ENCODE measurements around the gene TRAPPC8.
"Not testable (repeated sequence)": the region's sequence is repeated elsewhere in the genome, so short reads cannot be mapped to it uniquely, and the experiment has no call there.

Gene TRAPPC8

DNA sequence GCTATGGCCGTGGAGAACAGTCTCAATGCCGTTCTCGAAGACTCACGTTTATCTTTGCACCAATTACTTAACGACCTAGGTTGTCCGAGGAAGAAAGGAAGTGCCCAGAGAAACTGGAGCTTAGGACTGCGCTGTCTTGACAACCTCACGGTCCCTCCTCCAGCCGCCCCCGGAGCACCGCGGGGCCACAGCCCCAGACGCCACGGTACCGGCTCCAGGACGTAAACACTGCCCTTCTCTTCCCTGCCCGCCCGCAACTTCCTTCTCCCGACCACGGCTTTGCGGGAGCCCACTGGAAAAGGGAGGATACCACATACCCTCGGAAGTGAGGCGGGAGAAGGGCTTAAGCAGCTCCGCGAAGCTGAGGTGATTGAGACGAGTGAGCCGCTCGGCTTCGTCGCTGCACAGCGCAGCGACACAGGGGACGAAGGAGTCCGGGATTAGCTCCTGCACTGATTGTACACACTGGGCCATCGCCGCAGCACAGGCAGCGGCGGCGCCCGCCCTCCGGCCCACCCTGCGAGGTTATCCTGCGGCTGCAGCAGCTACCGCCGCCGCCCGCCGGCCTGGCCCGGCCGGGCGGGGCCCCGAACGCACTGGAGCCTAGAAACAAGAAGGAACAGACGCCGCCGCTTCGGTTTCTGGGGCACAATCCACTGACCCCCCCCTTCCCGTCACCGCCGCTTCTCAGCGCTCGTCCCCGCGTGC is 483 bp downstream of the TRAPPC8 start:
- DNase-seq (ENCODE audit: low read depth) = no peak

- no peak for DNase-seq (ENCODE audit: low read depth)
Measured at GRCh38 chr18:31941010-31941809, 1.7 kb downstream of the TRAPPC8 start.

GRCh38 chr18:31934773-31935172 is 8.2 kb downstream of the TRAPPC8 start:
- not testable (repeated sequence) for DNase-seq (ENCODE audit: low read depth)

DNA sequence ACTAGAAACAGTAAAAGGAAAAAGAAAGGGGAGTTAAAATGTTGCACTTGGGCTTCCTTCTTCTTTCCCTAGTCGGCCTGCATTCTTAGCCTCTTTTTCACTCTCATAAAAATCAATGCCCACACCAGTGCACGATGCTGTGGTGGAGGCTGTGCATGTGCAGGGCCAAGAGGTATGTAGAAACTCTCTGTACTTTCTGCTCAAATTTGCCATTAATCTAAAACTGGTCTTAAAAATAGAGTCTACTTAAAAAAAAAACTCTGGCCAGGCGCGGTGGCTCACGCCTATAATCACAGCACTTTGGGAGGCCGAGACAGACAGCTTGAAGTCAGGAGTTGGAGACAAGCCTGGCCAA is 11.1 kb downstream of the TRAPPC8 start:
- DNase-seq (ENCODE audit: low read depth) = no peak

DNA sequence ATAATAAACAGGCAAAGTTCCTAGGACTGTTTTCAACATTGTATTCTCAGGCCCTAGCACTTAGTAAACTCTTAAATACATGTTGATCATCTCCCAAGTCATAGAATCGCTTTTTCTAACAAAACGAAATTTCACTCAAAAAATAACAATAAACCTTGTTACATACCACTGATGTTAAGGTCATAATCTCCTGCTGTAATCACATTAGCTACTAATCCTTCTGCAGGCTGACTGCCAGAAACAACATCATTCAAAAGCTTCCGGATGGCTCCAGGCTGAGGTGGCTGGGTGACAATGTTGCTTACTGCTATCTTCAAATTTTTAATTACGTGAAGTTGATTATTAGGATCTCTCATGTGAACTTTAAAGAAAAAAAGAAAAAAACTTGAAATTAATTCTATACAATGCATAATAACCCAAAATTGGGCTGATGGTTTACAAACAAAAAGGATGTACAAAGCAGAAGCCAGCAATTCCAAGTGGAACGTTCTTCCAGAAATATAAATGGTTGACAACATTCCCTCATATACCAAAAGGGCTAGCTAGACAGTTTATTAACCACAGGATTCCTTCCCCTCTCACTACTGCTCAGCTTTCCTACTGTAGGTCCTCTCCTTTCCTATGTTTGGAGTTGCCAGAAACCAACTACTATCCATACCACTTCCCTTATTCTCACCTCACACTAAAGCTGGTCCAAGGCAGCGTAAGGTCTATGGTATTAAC is 11.6 kb downstream of the TRAPPC8 start:
- DNase-seq (ENCODE audit: low read depth) = no peak

DNA sequence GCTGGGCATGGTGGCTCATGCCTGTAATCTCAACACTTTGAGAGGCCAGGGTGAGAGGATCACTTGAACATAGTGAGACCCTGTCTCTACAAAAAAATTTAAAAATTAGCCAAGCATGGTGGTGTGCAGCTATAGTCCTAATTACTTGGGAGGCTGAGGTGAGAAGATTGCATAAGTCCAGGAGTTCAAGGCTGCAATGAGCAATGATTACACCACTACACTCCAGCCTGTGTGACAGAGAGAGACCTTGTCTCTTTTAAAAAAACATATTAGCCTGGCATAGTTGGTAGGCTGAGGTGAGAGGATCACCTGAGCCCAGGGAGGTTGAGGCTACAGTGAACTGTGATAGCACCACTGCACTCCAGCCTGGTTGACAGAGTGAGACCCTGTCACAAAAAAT is 13.7 kb downstream of the TRAPPC8 start:
- DNase-seq (ENCODE audit: low read depth) = no peak

GRCh38 chr18:31926988-31927387 is 15.9 kb downstream of the TRAPPC8 start:
- not testable (repeated sequence) for DNase-seq (ENCODE audit: low read depth)

GRCh38 chr18:31920277-31920676 is 22.7 kb downstream of the TRAPPC8 start:
- no peak for DNase-seq (ENCODE audit: low read depth)

- not testable (repeated sequence) for DNase-seq (ENCODE audit: low read depth)
Measured at GRCh38 chr18:31919366-31919765, 23.6 kb downstream of the TRAPPC8 start.

DNA sequence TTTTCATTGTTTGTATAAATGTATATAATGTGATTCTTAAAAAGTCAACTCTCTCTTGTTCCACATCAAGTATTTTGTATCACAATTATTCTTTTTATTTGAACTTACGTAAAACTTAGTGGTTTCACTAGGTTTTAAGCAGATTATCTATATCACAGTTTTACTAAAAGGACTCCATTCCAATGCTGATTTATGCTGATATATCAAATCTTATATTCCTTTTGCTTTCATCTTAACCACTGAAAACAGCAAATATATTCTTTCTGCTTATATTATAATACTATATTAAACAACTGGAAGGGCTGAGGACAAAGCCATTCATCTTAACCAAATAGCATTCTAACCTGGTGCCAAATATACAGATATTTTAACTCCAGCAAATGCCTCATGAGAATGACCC is 24.2 kb downstream of the TRAPPC8 start:
- no peak for DNase-seq (ENCODE audit: low read depth)

DNA sequence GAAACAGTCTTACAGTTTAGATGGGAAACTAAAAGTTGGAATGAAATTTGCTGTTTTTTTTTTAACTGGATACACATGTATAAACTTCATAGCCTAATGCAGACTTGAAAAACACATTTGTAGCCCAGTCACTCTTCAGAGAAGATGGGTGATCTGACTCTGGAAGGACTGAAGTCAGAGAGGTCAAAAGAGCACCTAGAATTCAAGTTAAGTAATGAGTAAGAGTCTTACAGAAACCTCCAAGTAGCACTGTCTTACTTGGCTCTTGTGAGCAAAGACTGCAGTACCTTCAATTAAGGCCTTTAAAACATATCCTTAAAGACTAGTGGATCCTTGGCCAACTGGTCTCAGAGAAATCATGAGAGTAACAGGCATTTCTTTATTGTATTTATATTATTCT is 41.9 kb downstream of the TRAPPC8 start:
- DNase-seq (ENCODE audit: low read depth) = no peak

DNA sequence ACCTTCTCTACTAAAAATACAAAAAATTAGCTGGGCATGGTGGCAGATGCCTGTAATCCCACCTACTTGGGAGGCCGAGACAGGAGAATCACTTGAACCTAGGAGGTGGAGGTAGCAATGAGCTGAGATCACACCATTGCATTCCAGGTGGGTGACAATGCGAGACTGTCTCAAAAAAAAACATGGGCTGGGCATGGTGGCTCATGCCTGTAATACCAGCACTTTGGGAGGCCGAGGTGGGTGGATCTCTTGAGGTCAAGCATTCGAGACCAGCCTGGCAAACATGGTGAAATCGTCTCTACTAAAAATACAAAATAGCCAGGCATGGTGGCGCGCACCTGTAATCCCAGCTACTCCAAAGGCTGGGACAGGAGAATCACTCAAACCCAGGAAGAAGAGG is 43.2 kb downstream of the TRAPPC8 start:
- DNase-seq (ENCODE audit: low read depth) = not testable (repeated sequence)

DNA sequence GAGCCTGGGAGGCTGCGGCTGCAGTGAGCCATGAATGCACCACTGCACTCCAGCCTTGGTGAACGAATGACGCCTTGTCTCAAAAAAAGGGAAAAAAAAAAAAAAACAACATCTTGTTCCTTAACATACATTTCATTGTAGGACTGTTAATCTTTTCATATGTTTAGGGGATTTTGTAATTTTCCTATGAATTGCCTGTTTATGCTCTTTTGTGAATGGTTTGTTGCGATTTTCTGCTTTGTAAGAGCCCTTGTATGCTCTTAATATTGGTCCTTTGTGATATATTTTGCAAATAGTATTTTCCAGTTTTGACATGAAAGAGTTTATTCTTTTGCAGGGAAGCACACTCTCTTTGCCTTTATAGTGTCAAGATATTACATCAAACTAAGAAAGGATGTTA is 50.0 kb downstream of the TRAPPC8 start:
- DNase-seq (ENCODE audit: low read depth) = no peak

DNA sequence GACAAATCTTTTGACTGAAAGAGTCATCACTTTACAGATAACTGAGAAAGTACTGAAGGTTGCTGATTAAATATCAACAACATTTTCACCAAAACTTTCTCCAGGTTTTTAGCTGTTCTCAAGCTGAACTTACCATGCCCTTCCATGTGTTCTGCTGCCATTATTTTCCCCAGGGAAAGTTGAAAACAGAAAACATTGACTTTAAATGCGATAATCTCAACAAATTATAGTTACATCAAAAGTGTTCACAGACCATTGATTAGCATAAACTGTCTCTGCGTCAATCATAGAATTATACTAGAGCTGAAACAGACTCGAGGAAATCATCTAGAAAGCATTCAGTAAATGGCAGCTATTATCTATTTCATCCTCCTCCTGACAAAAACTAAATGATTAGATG is 51.4 kb downstream of the TRAPPC8 start:
- no peak for DNase-seq (ENCODE audit: low read depth)

- no peak for DNase-seq (ENCODE audit: low read depth)
Measured at GRCh38 chr18:31884020-31884419, 58.9 kb downstream of the TRAPPC8 start.

GRCh38 chr18:31880186-31880898 is 62.6 kb downstream of the TRAPPC8 start:
- no peak for DNase-seq (ENCODE audit: low read depth)

DNA sequence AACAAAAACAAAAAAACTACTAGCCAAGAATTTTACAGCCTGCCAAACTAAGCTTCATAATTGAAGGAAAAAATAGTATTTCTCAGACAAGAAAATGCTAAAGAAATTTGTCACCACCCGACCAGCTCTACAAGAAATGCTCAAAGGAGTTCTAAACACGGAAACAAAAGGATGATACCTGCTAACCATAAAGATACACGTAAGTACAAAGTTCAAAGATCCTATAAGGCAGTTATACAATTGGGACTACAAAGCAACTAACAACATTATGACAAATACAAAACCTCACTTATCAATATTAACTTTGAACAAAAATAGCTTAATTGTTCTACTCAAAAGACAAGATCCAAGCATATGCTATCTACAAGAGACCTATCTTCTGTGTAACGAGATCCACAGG is 64.6 kb downstream of the TRAPPC8 start:
- DNase-seq (ENCODE audit: low read depth) = no peak

- DNase-seq (ENCODE audit: low read depth) = no peak
Measured at GRCh38 chr18:31877900-31878299, 65.0 kb downstream of the TRAPPC8 start.

DNA sequence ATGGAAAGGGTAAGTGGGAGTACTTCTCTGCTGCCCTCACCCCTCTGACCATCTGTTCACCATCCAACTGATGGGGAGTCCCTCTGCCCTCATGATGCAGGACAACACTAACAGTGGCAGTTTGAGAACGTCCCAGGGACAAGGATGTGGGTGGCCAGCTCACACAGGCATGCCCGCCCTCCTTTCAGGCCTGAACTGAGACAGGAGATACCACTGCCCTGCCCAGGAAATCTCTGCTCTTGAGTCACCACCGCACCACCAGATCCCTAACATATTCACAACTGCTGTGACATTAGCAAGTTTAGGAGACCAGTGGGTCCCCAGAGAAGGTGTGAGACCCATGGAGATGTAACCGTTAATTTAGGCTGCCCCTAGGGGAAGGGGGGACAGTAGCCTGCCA is 66.2 kb downstream of the TRAPPC8 start:
- no peak for DNase-seq (ENCODE audit: low read depth)

DNA sequence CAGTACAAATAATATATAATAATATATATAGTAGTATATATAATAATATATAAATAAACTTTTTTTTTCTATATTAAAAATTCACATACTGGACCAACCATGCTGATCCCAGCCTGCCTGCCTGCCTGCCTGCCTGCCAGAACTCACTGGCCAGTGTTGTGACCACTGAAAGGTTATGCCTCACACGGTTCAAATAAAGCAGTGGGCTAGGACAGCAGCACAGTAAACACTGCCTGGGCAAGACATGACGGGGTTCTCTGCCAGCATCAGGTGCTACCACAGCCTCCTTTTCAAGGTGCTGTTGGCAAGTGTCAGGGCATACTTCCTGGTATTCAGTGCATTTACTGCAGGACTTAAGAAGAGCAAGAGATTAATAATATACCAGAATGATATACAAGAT is 67.6 kb downstream of the TRAPPC8 start:
- DNase-seq (ENCODE audit: low read depth) = no peak

- no peak for DNase-seq (ENCODE audit: low read depth)
Measured at GRCh38 chr18:31863103-31863502, 79.8 kb downstream of the TRAPPC8 start.

GRCh38 chr18:31860488-31860887 is 82.4 kb downstream of the TRAPPC8 start:
- DNase-seq (ENCODE audit: low read depth) = no peak
